ENCODE measurements around the gene NAV2. TPM values are rescaled to one million over a fixed set of nuclear protein-coding genes. Genes with fewer than 3 reads are reported as not detected.

The NAV2 gene
- total and polyA plus RNA-seq, 2 donors (not counting 1 experiment from before 2014, with no cell fraction given) = 8.1 to 14.0 TPM

- Histone ChIP-seq H3K27me3 (ENCODE audit: control insufficient read depth, insufficient read depth, low read length) (no peaks in the 10 kb centered on the region), H4K20me1 (ENCODE audit: control insufficient read depth, extremely low read depth, insufficient read depth, low read length) (no peaks in the 10 kb centered on the region), H3K9me3 (ENCODE audit: control insufficient read depth, insufficient read depth, low read depth, low read length) (no peaks in the 10 kb centered on the region), H3K4me2 (ENCODE audit: extremely low read depth, insufficient read depth, low read length) (no peak overlapping the region), H3K27ac (ENCODE audit: insufficient read depth, low read length) (no peak overlapping the region), H3K9ac (ENCODE audit: insufficient read depth, low read length) (no peak overlapping the region), H2AFZ (ENCODE audit: low read length) (no peak overlapping the region), H3K4me3 (replicated peaks in 1 of 4; ENCODE audit: control extremely low read depth in 1 of 4, insufficient read depth in 1 of 4, low read depth in 3 of 4, low read length in 4 of 4) (no peak overlapping the region), H3K4me1 (ENCODE audit: control insufficient read depth, extremely low read depth, insufficient read depth, low read length) (peaks cover 8% of the 10 kb centered on the region), H3K36me3 (ENCODE audit: control insufficient read depth, insufficient read depth, low read length) (peaks cover 43% of the 10 kb centered on the region), H3K79me2 (ENCODE audit: control insufficient read depth, insufficient read depth, low read length) (no peaks in the 10 kb centered on the region)
- no peak for DNase-seq (ENCODE audit: low read depth in 2 of 2)
- TF ChIP-seq EZH2 (IDR thresholded peaks at IDR 0.05; ENCODE audit: low read length, missing control alignments) (no peak), CTCF (conservative IDR thresholded peaks at IDR 0.05 in 1 of 2, IDR thresholded peaks at IDR 0.05 in 1 of 2; ENCODE audit: low read depth in 1 of 2, low read length in 2 of 2) (no peak)
Observed at GRCh38 chr11:20105427-20105826, 392.8 kb downstream of the NAV2 start.

GRCh38 chr11:20109731-20110445 lies 397.3 kb downstream of the NAV2 start:
- Histone ChIP-seq H3K4me2 (ENCODE audit: extremely low read depth, insufficient read depth, low read length) (no peak overlapping the region), H3K79me2 (ENCODE audit: control insufficient read depth, insufficient read depth, low read length) (peaks cover 3% of the 10 kb centered on the region), H3K27ac (ENCODE audit: insufficient read depth, low read length) (no peak overlapping the region), H3K4me1 (ENCODE audit: control insufficient read depth, extremely low read depth, insufficient read depth, low read length) (peaks cover 31% of the 10 kb centered on the region), H3K9ac (ENCODE audit: insufficient read depth, low read length) (no peak overlapping the region), H3K36me3 (ENCODE audit: control insufficient read depth, insufficient read depth, low read length) (peaks cover 19% of the 10 kb centered on the region), H3K9me3 (ENCODE audit: control insufficient read depth, insufficient read depth, low read depth, low read length) (no peaks in the 10 kb centered on the region), H3K27me3 (ENCODE audit: control insufficient read depth, insufficient read depth, low read length) (no peaks in the 10 kb centered on the region), H3K4me3 (replicated peaks in 1 of 4; ENCODE audit: control extremely low read depth in 1 of 4, insufficient read depth in 1 of 4, low read depth in 3 of 4, low read length in 4 of 4) (no peak overlapping the region), H2AFZ (ENCODE audit: low read length) (no peak overlapping the region), H4K20me1 (ENCODE audit: control insufficient read depth, extremely low read depth, insufficient read depth, low read length) (no peaks in the 10 kb centered on the region)
- DNase-seq (ENCODE audit: low read depth in 2 of 2) = peak; percentile 67 to 74
- TF ChIP-seq CTCF (conservative IDR thresholded peaks at IDR 0.05 in 1 of 2, IDR thresholded peaks at IDR 0.05 in 1 of 2; ENCODE audit: low read depth in 1 of 2, low read length in 2 of 2) = no peak
- TF ChIP-seq EZH2 (IDR thresholded peaks at IDR 0.05; ENCODE audit: low read length, missing control alignments) = no peak

GRCh38 chr11:20110908-20111669 lies 398.5 kb downstream of the NAV2 start:
- Histone ChIP-seq H3K9ac (ENCODE audit: insufficient read depth, low read length) (no peak overlapping the region), H3K9me3 (ENCODE audit: control insufficient read depth, insufficient read depth, low read depth, low read length) (no peaks in the 10 kb centered on the region), H3K4me1 (ENCODE audit: control insufficient read depth, extremely low read depth, insufficient read depth, low read length) (peaks cover 31% of the 10 kb centered on the region), H2AFZ (ENCODE audit: low read length) (no peak overlapping the region), H3K4me3 (replicated peaks in 1 of 4; ENCODE audit: control extremely low read depth in 1 of 4, insufficient read depth in 1 of 4, low read depth in 3 of 4, low read length in 4 of 4) (no peak overlapping the region), H3K27me3 (ENCODE audit: control insufficient read depth, insufficient read depth, low read length) (no peaks in the 10 kb centered on the region), H3K4me2 (ENCODE audit: extremely low read depth, insufficient read depth, low read length) (peak overlapping the region; percentile 38), H3K27ac (ENCODE audit: insufficient read depth, low read length) (peak overlapping the region; percentile 88), H4K20me1 (ENCODE audit: control insufficient read depth, extremely low read depth, insufficient read depth, low read length) (no peaks in the 10 kb centered on the region), H3K79me2 (ENCODE audit: control insufficient read depth, insufficient read depth, low read length) (peaks cover 3% of the 10 kb centered on the region), H3K36me3 (ENCODE audit: control insufficient read depth, insufficient read depth, low read length) (peaks cover 12% of the 10 kb centered on the region)
- peak; percentile 85 to 98 for DNase-seq (ENCODE audit: low read depth in 2 of 2)
- TF ChIP-seq EZH2 (IDR thresholded peaks at IDR 0.05; ENCODE audit: low read length, missing control alignments) (no peak), CTCF (conservative IDR thresholded peaks at IDR 0.05 in 1 of 2, IDR thresholded peaks at IDR 0.05 in 1 of 2; ENCODE audit: low read depth in 1 of 2, low read length in 2 of 2) (peak; percentile 79 to 92)
